Measurements from ENCODE around the gene SPATC1L.

SPATC1L gene

DNA sequence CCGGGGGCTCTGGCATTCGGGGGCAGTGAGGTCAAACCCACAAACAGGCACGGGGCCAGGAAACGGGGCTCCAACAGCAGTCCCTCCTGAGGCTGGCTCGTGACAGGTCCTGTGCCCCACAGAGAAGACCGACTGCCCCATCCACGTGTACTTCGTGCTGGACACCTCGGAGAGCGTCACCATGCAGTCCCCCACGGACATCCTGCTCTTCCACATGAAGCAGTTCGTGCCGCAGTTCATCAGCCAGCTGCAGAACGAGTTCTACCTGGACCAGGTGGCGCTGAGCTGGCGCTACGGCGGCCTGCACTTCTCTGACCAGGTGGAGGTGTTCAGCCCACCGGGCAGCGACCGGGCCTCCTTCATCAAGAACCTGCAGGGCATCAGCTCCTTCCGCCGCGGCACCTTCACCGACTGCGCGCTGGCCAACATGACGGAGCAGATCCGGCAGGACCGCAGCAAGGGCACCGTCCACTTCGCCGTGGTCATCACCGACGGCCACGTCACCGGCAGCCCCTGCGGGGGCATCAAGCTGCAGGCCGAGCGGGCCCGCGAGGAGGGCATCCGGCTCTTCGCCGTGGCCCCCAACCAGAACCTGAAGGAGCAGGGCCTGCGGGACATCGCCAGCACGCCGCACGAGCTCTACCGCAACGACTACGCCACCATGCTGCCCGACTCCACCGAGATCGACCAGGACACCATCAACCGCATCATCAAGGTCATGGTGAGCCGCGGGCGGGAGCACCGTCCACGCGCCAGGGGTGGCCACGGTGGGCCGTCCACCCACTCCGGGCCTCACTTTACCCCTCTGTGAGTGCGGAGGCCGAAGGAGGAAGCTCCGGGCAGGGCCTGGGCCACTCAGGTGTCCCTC, 72.2 kb downstream of the SPATC1L start:
- DNase-seq (ENCODE audit: low read depth): no peak
- H3K4me3 ChIP-seq (ENCODE audit: low read length): no peak overlapping the region
- TF ChIP-seq, protein P1, sequence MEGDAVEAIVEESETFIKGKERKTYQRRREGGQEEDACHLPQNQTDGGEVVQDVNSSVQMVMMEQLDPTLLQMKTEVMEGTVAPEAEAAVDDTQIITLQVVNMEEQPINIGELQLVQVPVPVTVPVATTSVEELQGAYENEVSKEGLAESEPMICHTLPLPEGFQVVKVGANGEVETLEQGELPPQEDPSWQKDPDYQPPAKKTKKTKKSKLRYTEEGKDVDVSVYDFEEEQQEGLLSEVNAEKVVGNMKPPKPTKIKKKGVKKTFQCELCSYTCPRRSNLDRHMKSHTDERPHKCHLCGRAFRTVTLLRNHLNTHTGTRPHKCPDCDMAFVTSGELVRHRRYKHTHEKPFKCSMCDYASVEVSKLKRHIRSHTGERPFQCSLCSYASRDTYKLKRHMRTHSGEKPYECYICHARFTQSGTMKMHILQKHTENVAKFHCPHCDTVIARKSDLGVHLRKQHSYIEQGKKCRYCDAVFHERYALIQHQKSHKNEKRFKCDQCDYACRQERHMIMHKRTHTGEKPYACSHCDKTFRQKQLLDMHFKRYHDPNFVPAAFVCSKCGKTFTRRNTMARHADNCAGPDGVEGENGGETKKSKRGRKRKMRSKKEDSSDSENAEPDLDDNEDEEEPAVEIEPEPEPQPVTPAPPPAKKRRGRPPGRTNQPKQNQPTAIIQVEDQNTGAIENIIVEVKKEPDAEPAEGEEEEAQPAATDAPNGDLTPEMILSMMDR (conservative IDR thresholded peaks at IDR 0.05; ENCODE audit: low read depth, low read length): no peak

DNA sequence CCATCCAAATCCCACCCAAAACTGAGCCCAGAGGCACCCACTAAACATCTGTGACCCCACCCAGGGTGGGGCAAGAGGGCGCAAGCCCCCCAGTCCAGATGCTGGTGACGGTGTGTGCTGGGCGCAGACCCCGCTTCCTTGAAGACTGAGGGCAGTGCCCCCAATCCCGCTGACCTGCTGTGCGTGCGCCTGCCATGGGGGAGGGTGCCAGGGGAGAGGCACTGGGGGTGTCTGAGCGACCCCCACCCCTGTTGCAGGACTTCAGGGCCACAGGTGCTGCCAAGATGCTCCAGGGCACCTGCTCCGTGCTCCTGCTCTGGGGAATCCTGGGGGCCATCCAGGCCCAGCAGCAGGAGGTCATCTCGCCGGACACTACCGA, 73.1 kb downstream of the SPATC1L start:
- TF ChIP-seq, protein P1 (conservative IDR thresholded peaks at IDR 0.05; ENCODE audit: low read depth, low read length): no peak
- DNase-seq (ENCODE audit: low read depth): no peak
- no peak overlapping the region for H3K4me3 ChIP-seq (ENCODE audit: low read length)

Measured in retinal pigment epithelial cell (primary cell).